ENCODE data around the gene PLET1.

PLET1 gene

GRCh38 chr11:112226062-112226830, 34.4 kb downstream of the PLET1 start, which contains the start of gene PTS (continued):
- TF ChIP-seq ZNF623 (tag by site-specific recombination; IDR thresholded peaks at IDR 0.05) (no peak), ZNF24 (tag by site-specific recombination; IDR thresholded peaks at IDR 0.05) (no peak), ZNF341 (tag by site-specific recombination; IDR thresholded peaks at IDR 0.05; ENCODE audit: low read depth) (peak; percentile 98), INSM2 (tag by site-specific recombination; IDR thresholded peaks at IDR 0.05) (no peak), PBX3 (CRISPR knock-in tag; IDR thresholded peaks at IDR 0.05) (no peak), ZNF48 (tag by site-specific recombination; IDR thresholded peaks at IDR 0.05) (no peak), ZNF140 (tag by site-specific recombination; IDR thresholded peaks at IDR 0.05) (no peak), HOXD13 (CRISPR knock-in tag; IDR thresholded peaks at IDR 0.05; ENCODE audit: borderline replicate concordance) (no peak), YY2 (tag by site-specific recombination; IDR thresholded peaks at IDR 0.05) (no peak), ZNF624 (tag by site-specific recombination; IDR thresholded peaks at IDR 0.05) (no peak), MZF1 (tag by site-specific recombination; IDR thresholded peaks at IDR 0.05; ENCODE audit: borderline replicate concordance) (no peak), ZNF426 (tag by site-specific recombination; IDR thresholded peaks at IDR 0.05) (no peak), ZFP41 (tag by site-specific recombination; IDR thresholded peaks at IDR 0.05; ENCODE audit: borderline replicate concordance) (no peak), ZFP69B (tag by site-specific recombination; IDR thresholded peaks at IDR 0.05) (peak; percentile 55; the same call in 1 of the 2 replicates), ZNF768 (tag by site-specific recombination; IDR thresholded peaks at IDR 0.05) (0 out of 2 replicates have a peak, but pooled peaks have one; percentile 18), ZNF146 (tag by site-specific recombination; IDR thresholded peaks at IDR 0.05) (no peak), GFI1B (tag by site-specific recombination; IDR thresholded peaks at IDR 0.05) (no peak), ZNF658 (tag by site-specific recombination; IDR thresholded peaks at IDR 0.05) (no peak), ZNF596 (tag by site-specific recombination; IDR thresholded peaks at IDR 0.05) (no peak), ZNF785 (tag by site-specific recombination; IDR thresholded peaks at IDR 0.05) (no peak), ZNF473 (tag by site-specific recombination; IDR thresholded peaks at IDR 0.05) (no peak), ZNF704 (tag by site-specific recombination; IDR thresholded peaks at IDR 0.05) (no peak), KLF16 (tag by site-specific recombination; IDR thresholded peaks at IDR 0.05) (peak; percentile 71; the same call in 1 of the 2 replicates), ZNF514 (tag by site-specific recombination; IDR thresholded peaks at IDR 0.05) (no peak), ZNF398 (tag by site-specific recombination; IDR thresholded peaks at IDR 0.05) (no peak), ZNF560 (tag by site-specific recombination; IDR thresholded peaks at IDR 0.05; ENCODE audit: borderline replicate concordance) (no peak), ZNF548 (tag by site-specific recombination; IDR thresholded peaks at IDR 0.05) (no peak), ZNF169 (tag by site-specific recombination; IDR thresholded peaks at IDR 0.05) (no peak), KLF8 (tag by site-specific recombination; IDR thresholded peaks at IDR 0.05) (peak; percentile 64; the same call in 1 of the 2 replicates), KLF9 (tag by site-specific recombination; IDR thresholded peaks at IDR 0.05; ENCODE audit: low read depth) (peak; percentile 40; the same call in 1 of the 2 replicates), GLI2 (tag by site-specific recombination; IDR thresholded peaks at IDR 0.05; ENCODE audit: borderline replicate concordance, low read depth) (no peak), ZNF530 (tag by site-specific recombination; IDR thresholded peaks at IDR 0.05; ENCODE audit: low read depth) (no peak), ZNF292 (tag by site-specific recombination; IDR thresholded peaks at IDR 0.05; ENCODE audit: borderline replicate concordance, low read depth) (no peak), ZNF148 (tag by site-specific recombination; IDR thresholded peaks at IDR 0.05; ENCODE audit: borderline replicate concordance) (no peak)

All from HEK293 (cell line).